GM21619 (cell line): ENCODE measurements around the gene SLC39A6.
"Not testable (repeated sequence)": the region's sequence is repeated elsewhere in the genome, so short reads cannot be mapped to it uniquely, and the experiment has no call there.

Source experiments
- ATAC-seq: cut with Tn5 transposase; IDR thresholded peaks from one replicate; pipeline ENCODE4 v1.9.1; 2021; ENCODE audit not compliant: unreplicated experiment

SLC39A6 gene

GRCh38 chr18:36066001-36066400 lies 63.1 kb downstream of the SLC39A6 start:
- ATAC-seq, result no peak

- not testable (repeated sequence) for ATAC-seq
Observed at GRCh38 chr18:36064809-36065079, 64.4 kb downstream of the SLC39A6 start.

- ATAC-seq, result no peak
Observed at GRCh38 chr18:36064027-36064808, 64.9 kb downstream of the SLC39A6 start.

- ATAC-seq, result no peak
Observed at GRCh38 chr18:36058674-36059073, 70.5 kb downstream of the SLC39A6 start.
